Astrocyte of the spinal cord (primary cell): ENCODE data around the gene ASB2.

Experiments used
- DNase-seq: peaks from one replicate; pipeline ENCODE4 v3.0.0; 2011; ENCODE audit warnings: low read depth, low spot score
- H3K4me3 ChIP-seq: 2 replicates; pipeline ENCODE4 v1.5.1; 2011; ENCODE audit warnings: low read depth, mild to moderate bottlenecking, low read length, moderate library complexity
- in situ Hi-C: cut with HindIII; loops from 2 replicates; pipeline ENCODE4 v1.10.0; 2017; ENCODE audit warnings: low sequenced_read_pairs
- TF ChIP-seq, protein P1 (sequence below): IDR thresholded peaks from 2 replicates; pipeline ENCODE4 v1.5.1; 2012; ENCODE audit warnings: low read depth, mild to moderate bottlenecking, low read length, inconsistent platforms

ASB2 gene

DNA sequence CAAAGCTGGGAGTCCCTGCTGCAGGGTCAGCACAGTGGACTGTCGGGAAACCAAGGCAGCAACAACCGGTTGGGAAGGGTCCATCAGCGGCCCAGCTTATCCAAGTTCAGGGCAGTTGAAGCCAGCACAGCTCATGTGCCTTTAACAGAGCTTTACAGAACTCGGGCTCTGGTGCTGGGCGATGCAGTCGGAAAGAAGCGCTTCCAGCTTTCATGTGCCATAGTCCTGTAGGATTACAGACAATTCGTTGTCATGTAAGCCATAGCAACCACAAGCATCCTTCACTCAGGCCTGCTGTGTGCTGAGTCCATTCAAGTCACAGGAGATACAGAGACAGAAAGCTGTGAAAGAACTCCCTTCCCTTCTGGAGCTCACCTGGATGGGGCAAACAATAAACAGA is 52.7 kb downstream of the ASB2 start:
- TF ChIP-seq, protein P1, sequence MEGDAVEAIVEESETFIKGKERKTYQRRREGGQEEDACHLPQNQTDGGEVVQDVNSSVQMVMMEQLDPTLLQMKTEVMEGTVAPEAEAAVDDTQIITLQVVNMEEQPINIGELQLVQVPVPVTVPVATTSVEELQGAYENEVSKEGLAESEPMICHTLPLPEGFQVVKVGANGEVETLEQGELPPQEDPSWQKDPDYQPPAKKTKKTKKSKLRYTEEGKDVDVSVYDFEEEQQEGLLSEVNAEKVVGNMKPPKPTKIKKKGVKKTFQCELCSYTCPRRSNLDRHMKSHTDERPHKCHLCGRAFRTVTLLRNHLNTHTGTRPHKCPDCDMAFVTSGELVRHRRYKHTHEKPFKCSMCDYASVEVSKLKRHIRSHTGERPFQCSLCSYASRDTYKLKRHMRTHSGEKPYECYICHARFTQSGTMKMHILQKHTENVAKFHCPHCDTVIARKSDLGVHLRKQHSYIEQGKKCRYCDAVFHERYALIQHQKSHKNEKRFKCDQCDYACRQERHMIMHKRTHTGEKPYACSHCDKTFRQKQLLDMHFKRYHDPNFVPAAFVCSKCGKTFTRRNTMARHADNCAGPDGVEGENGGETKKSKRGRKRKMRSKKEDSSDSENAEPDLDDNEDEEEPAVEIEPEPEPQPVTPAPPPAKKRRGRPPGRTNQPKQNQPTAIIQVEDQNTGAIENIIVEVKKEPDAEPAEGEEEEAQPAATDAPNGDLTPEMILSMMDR: no peak
- no peak overlapping the region for H3K4me3 ChIP-seq
- in situ Hi-C loops: no loop called here
- no peak for DNase-seq

DNA sequence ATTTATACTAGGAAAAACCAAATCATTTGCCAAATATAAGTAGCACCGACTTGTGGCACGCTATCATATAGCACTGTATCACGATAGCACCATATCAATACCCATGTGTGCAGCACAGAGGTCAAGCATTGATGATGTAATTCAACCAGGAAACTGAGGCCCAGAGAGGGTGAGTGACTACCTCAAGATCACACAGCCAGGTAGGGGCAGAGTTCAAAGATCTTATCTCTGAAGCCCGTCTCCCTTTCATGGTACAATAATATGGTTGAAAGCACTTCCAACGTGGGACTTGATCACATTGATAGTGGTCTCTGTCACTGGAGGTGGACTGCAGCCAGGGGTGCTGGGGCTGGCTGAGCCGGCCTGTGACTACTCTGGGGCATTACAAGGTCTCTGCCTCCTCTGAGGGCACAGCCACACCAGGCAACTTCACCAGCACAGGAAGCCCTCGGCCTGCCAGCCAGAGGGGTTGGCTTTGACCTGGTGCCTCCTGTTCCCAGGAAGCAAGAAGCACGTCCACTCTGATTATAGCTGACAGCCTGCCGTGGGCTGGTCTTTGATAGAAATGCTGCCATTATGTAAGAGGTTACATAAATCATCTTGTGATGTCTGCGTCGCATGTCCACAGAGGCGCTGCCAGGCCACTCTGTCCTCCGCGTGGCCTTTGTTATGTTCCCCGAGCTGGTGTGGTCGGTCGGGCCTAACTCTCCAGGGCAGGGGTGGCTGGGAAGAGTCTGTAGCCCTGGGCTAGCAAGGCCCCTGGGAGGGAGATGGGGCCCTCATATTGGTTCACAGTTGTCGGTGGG is 55.2 kb downstream of the ASB2 start:
- in situ Hi-C loops: no loop called here
- DNase-seq: no peak
- TF ChIP-seq, protein P1: no peak

DNA sequence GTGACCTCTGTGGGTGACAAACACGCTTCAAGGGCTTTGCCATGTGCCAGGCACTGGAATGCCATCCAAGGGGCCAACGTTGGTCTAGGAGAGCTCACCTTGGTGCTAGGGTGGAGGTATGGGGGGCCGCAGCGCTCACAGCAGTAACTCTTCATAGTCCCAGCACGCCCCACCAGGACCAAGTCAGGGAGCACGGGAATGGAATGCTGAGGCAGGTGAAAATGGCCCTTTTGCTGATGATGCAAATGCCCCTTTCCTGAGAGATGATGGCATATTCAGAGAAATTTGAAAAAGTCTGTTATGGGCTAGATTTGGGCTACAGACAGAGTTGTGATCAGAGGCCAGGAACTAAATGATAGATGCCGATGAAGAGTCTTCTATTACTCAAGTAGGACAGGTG is 59.2 kb downstream of the ASB2 start:
- DNase-seq: no peak
- no peak overlapping the region for H3K4me3 ChIP-seq
- TF ChIP-seq, protein P1: no peak
- in situ Hi-C loops: no loop called here

More for the DNA sequence above, 55.2 kb downstream of the ASB2 start:
- no peak overlapping the region for H3K4me3 ChIP-seq

DNA sequence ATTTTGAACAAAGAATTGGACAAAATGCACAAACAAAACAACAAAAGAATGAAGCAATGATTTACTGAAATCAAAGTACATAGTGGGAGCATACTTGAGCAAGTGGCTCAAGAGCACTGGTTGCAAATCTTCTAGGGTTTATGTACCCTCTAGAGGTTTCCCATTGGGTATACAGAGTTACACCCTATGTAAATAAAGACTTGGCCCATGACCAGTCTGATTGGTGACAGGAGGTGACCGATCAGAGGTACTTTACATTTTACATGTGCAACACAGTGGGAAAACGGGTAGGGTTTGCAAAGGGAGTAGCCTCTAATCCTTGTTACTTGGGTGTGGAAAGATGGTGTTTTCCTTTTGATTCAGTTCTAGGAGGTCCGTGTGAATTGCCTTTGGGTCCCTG is 59.9 kb downstream of the ASB2 start:
- in situ Hi-C loops: no loop called here
- DNase-seq: no peak
- no peak overlapping the region for H3K4me3 ChIP-seq
- TF ChIP-seq, protein P1: no peak

DNA sequence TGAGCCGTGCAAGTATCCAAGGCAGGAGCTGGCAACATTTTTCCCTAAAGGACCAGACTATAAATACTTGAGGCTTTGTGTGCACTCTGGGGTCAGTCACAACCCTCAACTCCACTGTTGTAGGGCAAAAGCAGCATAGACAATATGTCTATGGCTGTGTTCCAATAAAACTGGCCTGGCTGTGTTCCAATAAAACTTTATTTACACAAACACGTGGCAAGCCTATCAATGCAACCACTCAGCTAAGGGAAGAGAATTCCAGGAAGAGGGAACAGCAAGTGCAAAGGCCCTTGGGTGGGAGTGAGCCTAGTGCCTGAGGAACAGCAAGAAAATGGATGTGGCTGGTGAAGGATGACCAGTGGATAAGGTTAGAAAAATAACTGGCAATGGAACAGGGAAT is 60.6 kb downstream of the ASB2 start:
- no peak overlapping the region for H3K4me3 ChIP-seq
- in situ Hi-C loops: no loop called here
- DNase-seq: no peak
- TF ChIP-seq, protein P1: no peak

DNA sequence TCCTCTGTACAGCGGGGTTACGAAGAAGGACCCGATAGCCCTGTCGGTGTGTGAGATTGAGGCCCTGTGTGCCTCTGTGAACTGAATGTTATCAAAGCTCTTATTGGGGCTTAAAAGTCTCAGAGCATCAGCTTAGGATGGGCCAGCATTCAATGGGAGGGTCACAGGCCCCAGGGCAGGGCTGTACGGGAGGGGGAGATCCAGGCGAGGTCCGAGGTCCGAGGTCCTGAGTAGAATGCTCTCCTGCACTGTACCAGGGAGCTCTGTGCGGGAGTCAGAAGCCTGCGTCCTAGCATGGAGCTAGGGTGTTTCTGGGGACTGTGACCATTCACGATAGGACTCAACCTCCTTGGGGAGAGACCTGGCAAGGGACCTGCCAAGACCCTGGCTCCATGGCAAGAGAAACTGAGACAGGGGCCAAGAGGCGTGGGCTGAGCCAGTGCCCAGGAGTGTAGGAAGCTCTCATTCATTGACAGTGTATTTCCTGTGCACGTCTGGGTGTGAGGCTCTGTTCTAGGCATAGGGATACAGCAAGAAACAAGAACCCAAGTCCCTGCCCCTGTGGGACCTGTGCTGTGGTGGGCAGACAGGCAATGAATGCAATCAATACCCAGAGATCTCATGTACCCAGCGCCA is 61.2 kb downstream of the ASB2 start:
- no peak overlapping the region for H3K4me3 ChIP-seq
- TF ChIP-seq, protein P1: no peak
- in situ Hi-C loops: no loop called here
- DNase-seq: no peak
